ENCODE data around the gene PPP3CA. TPM values are rescaled to one million over a fixed set of nuclear protein-coding genes. Genes with fewer than 3 reads are reported as not detected.

The PPP3CA gene
- total RNA-seq, 2 donors from 2014 or later, result 13.7 to 20.8 TPM

DNA sequence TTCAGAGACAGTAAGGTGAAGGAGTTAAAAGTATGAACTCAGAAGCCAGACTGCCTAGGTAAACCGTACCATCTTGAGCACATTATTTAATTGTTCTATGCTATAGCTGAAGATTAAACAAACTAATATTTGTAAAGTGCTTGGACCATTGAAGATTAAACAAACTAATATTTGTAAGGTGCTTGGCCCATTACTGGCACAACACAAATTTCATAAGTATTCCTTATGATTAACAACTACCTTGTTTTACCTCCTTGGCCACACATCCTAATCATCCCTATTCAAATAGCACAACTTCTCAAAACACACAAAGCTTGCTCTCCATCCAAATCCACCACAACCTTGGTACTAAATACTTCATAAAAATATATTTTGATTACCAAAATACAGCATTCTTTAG, 137.0 kb downstream of the PPP3CA start:
- Histone ChIP-seq H3K27me3 (no peaks in the 10 kb centered on the region), H3K27ac (no peak overlapping the region), H3K9me3 (no peaks in the 10 kb centered on the region), H3K36me3 (replicated peaks in 1 of 2; ENCODE audit: insufficient read depth in 1 of 2, low read depth in 2 of 2) (no peaks in the 10 kb centered on the region), H3K4me3 (no peak overlapping the region), H3K4me1 (no peaks in the 10 kb centered on the region)
- TF ChIP-seq, protein P1, sequence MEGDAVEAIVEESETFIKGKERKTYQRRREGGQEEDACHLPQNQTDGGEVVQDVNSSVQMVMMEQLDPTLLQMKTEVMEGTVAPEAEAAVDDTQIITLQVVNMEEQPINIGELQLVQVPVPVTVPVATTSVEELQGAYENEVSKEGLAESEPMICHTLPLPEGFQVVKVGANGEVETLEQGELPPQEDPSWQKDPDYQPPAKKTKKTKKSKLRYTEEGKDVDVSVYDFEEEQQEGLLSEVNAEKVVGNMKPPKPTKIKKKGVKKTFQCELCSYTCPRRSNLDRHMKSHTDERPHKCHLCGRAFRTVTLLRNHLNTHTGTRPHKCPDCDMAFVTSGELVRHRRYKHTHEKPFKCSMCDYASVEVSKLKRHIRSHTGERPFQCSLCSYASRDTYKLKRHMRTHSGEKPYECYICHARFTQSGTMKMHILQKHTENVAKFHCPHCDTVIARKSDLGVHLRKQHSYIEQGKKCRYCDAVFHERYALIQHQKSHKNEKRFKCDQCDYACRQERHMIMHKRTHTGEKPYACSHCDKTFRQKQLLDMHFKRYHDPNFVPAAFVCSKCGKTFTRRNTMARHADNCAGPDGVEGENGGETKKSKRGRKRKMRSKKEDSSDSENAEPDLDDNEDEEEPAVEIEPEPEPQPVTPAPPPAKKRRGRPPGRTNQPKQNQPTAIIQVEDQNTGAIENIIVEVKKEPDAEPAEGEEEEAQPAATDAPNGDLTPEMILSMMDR (IDR thresholded peaks at IDR 0.05), result no peak
- no peak for TF ChIP-seq POLR2A (IDR thresholded peaks at IDR 0.05)
- DNase-seq, result no peak
- intact Hi-C loops (cut with DNase I), result no loop called here
- 62 to 67% methylated on average over 1 of the region's 1 CpG for WGBS, 2 donors
- ATAC-seq, result no peak

DNA sequence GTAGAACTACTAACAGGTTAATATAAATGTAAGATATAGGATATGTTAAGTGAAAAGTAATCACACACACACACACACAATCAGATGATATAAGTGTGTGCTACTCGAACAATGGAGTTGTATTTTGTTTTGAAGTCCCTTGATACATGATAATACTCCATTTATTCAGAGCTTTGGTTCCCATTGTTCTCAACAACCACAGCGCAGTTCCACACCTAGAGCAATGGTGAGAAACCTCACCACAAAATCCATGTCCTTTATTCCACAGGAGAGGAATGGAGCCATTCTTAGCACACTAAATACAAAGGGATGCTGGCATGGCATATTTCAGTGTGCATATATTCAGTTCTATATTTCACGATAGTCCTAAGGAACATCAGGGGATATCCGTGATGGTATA, 139.2 kb downstream of the PPP3CA start:
- H3K9me3 ChIP-seq, result no peaks in the 10 kb centered on the region
- WGBS, 2 donors, result 89 to 91% methylated on average over 4 of the region's 4 CpGs
- no peak overlapping the region for H3K27ac ChIP-seq
- H3K4me3 ChIP-seq, result no peak overlapping the region
- H3K27me3 ChIP-seq, result no peaks in the 10 kb centered on the region
- intact Hi-C loops (cut with DNase I), result no loop called here
- no peaks in the 10 kb centered on the region for H3K36me3 ChIP-seq (replicated peaks in 1 of 2; ENCODE audit: insufficient read depth in 1 of 2, low read depth in 2 of 2)
- no peak for ATAC-seq
- no peak for DNase-seq
- TF ChIP-seq POLR2A (IDR thresholded peaks at IDR 0.05), result no peak
- TF ChIP-seq, protein P1 (IDR thresholded peaks at IDR 0.05), result no peak
- H3K4me1 ChIP-seq, result no peaks in the 10 kb centered on the region

DNA sequence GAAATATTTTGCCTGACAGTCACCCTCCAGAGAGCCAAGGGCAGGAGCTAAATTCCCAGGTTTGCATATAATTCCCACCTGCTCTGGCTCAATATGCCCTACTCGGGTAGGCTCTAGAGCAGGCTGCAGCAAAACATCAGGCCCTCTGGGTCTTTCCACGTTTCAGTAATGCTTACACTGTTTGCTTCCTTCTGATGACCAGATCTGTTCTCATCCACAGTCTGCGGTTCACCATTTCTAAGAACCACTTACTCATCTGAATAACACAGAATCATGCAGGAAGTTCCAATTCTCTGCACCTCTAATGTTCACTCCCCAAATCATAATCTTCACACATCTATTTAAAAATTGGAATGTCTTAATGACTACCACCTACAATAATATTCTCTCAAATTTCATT, 141.4 kb downstream of the PPP3CA start:
- ATAC-seq (no peak), DNase-seq (peak in 1 of 4 donors; percentile 12)
- H3K4me3 ChIP-seq, result no peak overlapping the region
- no peaks in the 10 kb centered on the region for H3K9me3 ChIP-seq
- no peaks in the 10 kb centered on the region for H3K27me3 ChIP-seq
- TF ChIP-seq, protein P1 (IDR thresholded peaks at IDR 0.05), result no peak
- TF ChIP-seq POLR2A (IDR thresholded peaks at IDR 0.05), result no peak
- 74 to 87% methylated on average over 3 of the region's 3 CpGs for WGBS, 2 donors
- no peak overlapping the region for H3K27ac ChIP-seq
- no peaks in the 10 kb centered on the region for H3K4me1 ChIP-seq
- intact Hi-C loops (cut with DNase I), result no loop called here
- no peaks in the 10 kb centered on the region for H3K36me3 ChIP-seq (replicated peaks in 1 of 2; ENCODE audit: insufficient read depth in 1 of 2, low read depth in 2 of 2)

DNA sequence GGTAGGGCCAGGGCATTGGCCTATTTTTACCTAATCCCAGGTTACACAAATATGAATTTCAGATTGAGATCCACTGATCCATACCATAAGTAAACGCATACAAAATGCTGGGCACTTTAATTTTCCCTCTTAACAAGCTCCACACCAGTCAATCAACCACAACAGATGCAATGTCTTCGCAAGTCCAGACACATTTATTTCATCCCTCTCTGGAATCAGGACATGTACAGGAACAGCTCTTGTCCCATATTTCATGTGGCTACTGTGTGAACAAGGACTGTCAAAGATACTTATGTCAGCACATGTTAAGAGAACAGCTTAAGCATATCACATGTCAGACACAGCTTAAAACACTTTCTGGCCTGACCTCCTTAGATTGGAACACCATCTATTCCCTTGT, 145.9 kb downstream of the PPP3CA start:
- H3K4me3 ChIP-seq, result no peak overlapping the region
- no peak overlapping the region for H3K27ac ChIP-seq
- H3K36me3 ChIP-seq (replicated peaks in 1 of 2; ENCODE audit: insufficient read depth in 1 of 2, low read depth in 2 of 2), result no peaks in the 10 kb centered on the region
- no peaks in the 10 kb centered on the region for H3K27me3 ChIP-seq
- H3K4me1 ChIP-seq, result peaks cover 31% of the 10 kb centered on the region
- TF ChIP-seq POLR2A (IDR thresholded peaks at IDR 0.05), result no peak
- TF ChIP-seq, protein P1 (IDR thresholded peaks at IDR 0.05), result no peak
- WGBS, 2 donors, result 48 to 74% methylated on average over 2 of the region's 2 CpGs
- no peak for ATAC-seq
- DNase-seq, result no peak
- no peaks in the 10 kb centered on the region for H3K9me3 ChIP-seq
- intact Hi-C loops (cut with DNase I), result no loop called here

DNA sequence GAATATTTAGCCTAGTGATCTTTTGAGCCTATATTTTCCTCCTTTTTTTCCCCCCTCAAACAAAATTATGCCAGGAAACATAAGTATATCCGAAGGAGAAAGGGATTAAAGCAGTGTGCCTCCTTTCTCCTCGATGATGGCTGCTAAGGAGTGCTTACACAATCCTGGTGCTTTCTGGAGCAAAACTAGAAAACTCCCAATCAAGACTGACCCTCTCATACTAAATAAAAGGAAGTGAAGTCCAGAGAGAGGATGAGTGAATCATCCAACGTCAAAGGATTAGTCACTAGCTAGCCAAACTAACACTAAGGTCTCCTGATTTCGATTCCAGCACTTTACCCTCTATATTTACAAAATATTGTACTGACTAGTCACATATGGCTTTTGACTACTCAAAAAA, 146.8 kb downstream of the PPP3CA start:
- 72 to 73% methylated on average over 4 of the region's 4 CpGs for WGBS, 2 donors
- no peak overlapping the region for H3K27ac ChIP-seq

More for the DNA sequence above, 146.8 kb downstream of the PPP3CA start:
- Histone ChIP-seq H3K4me3 (no peak overlapping the region), H3K27me3 (no peaks in the 10 kb centered on the region), H3K9me3 (no peaks in the 10 kb centered on the region), H3K4me1 (peaks cover 31% of the 10 kb centered on the region), H3K36me3 (replicated peaks in 1 of 2; ENCODE audit: insufficient read depth in 1 of 2, low read depth in 2 of 2) (no peaks in the 10 kb centered on the region)
- DNase-seq (peak in 1 of 4 donors; percentile 19), ATAC-seq (peak; percentile 60)
- TF ChIP-seq, protein P1 (IDR thresholded peaks at IDR 0.05), result no peak
- TF ChIP-seq POLR2A (IDR thresholded peaks at IDR 0.05), result no peak
- intact Hi-C loops (cut with DNase I), result no loop called here
